ENCODE results near the gene UGCG. TPM values are rescaled to one million over a fixed set of nuclear protein-coding genes. Genes with fewer than 3 reads are reported as not detected.
"Not testable (repeated sequence)": the region's sequence is repeated elsewhere in the genome, so short reads cannot be mapped to it uniquely, and the experiment has no call there.

UGCG gene
- polyA plus RNA-seq, 1 donor, result 30.3 TPM

DNA sequence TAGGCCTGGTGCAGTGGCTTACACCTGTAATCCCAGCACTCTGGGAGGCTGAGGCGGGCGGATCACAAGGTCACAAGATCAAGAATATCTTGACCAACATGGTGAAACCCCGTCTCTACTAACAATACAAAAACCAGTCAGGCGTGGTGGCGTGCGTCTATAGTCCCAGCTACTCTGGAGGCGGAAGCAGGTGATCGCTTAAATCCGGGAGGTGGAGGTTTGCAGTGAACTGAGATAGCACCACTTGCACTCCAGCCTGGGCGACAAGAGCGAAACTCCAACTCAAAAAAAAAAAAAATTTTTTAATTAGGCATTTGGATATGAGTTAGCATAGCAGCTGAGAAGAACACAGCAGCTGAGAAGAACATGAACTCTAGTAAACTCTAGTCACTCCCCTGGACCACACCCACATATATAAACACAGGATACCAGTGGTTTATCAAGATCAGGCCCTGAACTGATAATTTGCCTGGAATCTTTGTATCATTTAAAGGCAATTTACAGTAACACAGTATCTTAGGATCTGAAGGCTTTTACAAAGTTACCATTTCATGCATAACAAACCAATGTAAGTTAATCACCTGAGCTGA lies 4.6 kb upstream of the UGCG start:
- no peak for DNase-seq

DNA sequence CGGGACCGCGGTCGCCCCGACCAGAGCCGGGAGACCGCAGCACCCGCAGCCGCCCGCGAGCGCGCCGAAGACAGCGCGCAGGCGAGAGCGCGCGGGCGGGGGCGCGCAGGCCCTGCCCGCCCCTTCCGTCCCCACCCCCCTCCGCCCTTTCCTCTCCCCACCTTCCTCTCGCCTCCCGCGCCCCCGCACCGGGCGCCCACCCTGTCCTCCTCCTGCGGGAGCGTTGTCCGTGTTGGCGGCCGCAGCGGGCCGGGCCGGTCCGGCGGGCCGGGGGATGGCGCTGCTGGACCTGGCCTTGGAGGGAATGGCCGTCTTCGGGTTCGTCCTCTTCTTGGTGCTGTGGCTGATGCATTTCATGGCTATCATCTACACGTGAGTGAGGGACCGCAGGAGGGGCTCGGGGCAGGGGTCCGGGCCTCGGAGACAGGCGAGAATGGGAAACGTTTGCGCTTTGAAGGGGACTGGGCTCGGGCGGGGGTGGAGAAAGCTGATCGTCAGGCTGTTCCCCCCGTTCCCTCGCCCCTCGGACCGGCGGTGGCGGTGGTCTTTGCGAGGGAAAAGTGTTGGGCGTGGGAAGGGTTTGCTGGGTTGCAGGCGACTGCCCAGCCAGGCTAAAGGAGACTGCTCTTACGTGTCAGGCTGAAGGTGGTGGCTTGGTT lies 457 bp downstream of the UGCG start:
- peak; percentile 86 for DNase-seq

DNA sequence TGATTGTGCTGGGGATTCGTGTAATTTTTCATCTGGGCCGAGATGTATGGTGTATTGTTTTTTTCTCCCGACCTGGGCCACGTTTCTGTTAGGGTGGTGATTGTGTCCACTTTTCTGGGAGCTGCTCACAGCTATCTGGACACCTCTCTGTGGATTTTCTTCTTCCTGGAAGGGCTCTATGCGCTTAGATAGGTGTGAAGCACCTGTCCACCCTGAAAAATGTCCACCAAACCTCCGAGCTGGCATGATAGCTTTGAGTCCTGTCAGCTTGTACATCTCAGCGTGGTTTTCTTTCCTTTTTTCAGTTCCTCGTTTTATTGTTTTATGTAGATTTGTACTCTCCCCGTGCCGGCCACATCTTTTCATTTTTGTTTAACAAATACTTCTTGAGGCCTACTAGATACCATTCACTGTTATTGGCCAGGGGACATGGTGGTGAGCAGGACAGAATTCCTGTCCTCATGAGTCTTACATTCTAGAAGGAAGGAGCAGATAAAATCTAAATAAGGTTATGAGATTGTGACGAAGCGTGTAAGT lies 1.1 kb downstream of the UGCG start:
- DNase-seq, result no peak

DNA sequence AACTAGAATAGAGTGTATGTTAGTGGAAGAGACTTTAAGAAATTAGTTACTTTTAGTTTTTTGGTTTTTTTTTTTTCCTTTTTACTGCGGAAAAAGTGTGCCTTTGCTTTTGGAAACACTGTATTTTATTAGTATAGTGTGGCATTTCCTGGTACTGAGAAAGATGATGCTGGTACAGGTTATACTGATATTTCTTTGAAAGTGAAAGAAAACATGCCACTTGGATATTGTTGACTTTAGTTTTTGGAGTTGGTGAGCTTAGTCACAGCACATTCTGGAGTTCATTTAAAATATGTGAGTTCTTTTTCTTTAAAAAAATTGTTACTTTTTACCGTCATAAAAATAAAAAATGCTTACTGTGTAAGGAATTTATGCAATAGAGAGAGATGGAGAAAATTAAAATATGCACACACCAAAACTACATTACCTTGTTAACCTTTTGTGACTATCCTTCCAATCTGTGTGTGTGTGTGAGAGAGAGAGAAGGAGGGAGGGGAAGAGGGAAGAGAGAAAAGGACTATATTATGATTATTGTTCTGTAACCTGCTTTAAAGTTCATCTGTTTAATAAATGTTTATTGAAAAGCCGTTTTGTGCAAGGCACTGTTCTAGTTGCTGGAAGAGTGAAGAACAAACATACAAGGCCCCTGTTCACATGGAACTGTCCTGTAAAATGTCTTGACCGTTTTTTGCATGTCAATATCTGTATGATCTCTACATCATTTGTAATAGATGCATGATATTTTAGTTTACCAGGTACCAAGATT lies 1.9 kb downstream of the UGCG start:
- DNase-seq, result no peak

DNA sequence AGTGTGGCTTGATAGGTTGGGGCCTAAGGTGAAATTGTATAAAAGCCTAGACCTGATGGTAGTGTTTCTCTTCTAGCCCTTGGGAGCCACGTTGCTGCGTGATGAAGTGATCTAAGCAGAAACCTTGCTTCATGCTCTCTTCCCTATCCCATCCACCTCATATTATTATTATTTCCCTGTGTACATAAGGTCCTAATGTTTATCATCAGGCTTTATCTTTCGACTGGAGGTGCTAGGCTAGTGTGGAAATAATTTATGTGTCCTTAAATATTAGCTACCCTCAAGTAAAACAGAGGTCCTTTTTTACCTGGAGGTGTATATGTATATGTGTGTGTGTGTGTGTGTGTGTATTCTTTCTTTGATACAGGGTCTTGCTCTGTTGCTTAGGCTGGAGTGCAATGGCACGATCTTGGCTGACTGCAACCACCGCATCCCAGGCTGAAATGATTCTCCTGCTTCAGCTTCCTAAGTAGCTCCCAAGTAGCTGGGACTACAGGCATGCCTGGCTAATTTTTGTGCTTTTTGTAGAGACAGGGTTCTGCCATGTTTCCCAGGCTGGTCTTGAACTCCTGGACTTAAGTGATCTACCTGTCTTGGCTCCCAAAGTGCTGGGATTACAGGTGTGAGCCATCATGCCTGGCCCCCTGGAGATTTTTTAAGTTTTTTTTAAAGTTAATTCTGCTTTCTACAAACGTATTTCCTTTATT lies 3.7 kb downstream of the UGCG start:
- DNase-seq, result no peak

DNA sequence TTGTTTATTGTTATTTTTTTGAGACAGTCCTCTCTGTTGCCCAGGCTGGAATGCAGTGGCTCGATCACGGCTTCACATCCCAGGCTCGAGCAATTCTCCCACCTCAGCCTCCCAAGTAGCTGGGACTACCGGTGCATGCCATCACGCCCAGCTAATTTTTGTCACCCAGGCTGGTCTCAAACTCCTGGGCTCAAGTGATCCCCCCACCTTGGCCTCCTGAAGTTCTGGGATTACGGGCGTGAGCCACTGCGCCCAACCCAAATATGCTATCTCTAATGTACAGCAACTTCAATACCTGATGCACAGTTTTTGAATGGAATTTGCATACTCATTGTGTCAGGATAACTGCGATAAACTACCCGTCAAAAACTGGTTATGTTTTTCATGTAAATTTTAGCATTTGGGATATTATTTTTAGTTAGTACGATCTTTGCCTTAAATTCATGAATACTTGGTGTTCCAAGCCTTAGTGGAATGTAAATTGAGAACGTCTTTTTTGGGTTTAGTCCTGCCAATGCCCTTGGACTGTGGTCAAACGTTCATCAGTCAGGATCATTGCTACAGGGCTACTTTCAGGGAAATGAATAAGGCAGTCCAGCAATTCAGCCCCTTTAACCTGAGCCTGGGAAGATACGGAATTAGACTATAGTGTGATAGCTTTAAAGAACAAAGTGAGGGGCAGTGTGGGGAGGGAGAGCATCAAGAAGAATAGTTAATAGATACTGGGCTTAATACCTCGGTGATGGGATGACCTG lies 4.4 kb downstream of the UGCG start:
- DNase-seq, result no peak

DNA sequence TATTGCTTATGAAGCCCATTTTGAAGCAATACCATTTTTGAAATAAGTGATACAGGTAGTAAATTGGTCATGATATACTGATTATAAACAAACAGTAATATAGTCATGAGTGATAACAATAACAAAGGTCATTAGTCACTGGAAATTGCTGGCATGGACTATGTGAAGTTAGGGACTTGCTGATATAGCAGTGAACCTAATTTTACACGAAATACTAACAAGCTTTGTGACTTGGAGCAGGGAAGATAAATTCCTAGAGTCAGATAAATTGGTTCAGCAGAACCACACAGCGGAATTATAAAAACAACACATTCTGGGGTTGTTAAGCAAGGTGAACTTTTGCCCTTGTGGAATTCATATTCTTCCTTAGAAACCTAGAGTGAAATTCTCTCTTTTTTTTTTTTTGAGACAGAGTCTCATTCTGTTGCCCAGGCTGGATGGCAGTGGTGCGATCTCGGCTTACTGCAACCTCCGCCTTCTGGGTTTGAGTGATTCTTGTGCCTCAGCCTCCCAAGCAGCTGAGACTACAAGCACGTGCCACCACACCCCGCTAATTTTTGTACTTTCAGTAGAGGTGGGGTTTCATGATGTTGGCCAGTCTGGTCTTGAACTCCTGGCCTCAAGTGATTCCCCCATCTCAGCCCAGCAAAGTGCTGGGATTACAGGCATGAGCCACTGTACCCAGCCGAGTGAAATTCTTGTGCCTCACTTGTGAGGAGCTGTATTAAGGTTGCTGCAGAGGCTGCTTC lies 6.0 kb downstream of the UGCG start:
- no peak for DNase-seq

DNA sequence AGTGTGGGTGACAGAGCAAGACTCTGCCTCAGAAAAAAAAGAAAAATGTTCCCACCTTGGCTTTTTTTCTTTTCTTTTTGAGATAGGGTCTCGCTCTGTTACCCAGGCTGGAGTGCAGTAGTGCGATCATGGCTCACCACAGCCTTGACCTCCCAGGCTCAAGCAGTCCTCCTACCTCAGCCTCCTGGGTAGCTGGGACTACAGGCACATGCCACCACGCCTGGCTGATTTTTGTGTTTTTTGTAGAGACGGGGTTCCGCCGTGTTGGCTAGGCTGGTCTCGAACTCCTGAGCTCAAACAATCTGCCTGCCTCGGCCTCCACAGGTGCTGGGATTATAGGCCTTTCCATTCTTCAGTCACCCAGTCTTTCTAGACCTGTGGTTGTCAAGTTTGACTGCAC lies 6.9 kb downstream of the UGCG start:
- DNase-seq, result not testable (repeated sequence)

DNA sequence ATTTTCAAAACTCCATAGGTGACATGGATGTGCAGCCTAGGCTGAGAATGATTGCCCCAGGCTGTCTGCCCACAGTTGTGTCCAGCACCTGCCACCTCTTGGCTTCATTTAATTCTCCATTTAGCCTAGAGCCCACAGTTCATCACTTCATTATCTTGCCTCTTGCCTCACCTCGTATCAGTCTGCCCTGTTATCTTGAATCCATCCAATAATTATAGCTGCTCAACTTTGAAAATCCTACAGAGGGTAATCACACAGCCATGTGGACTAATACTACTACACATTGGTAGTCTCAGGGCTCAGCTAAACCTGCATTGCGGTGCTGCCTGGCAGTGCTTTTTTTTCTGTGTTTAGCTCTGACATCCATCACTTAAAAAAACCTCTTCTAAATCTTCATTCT lies 7.4 kb downstream of the UGCG start:
- DNase-seq, result no peak

DNA sequence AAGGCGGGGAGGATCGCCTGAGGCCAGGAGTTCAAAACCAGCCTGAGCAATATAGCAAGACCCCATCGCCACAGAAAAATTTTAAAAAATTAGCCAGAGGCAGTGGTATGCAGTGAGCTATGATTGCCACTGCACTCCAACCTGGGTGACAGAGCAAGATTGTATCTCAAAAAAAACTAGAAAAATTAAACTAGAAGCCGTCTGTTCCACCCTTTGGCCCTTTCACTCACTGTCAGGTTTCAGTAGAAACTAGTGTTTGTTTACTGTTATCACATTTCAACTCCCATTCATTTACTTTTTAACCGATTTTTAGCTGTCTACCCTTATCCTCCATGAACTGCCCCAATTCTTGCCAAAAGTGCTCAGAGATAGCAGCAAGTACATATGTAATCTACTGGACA lies 8.3 kb downstream of the UGCG start:
- DNase-seq, result no peak

DNA sequence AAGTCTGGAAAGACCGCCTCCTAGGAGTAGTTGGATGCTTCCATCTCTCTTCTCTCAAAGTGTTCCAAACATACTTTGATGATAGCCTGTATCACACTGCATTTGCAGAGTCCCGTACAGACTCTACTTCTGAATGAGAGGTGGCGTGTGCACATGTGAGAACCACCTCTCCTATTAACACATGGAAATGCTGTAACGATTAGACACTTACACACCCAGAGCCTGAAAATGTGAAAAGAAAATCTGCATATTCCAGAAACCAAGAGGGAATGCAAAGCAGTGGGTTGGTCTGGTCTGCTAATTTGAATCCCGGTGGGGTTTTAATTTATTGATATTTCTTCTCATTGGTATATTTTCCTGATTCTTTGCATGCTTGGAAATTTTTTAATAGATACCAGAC lies 10.5 kb downstream of the UGCG start:
- no peak for DNase-seq

DNA sequence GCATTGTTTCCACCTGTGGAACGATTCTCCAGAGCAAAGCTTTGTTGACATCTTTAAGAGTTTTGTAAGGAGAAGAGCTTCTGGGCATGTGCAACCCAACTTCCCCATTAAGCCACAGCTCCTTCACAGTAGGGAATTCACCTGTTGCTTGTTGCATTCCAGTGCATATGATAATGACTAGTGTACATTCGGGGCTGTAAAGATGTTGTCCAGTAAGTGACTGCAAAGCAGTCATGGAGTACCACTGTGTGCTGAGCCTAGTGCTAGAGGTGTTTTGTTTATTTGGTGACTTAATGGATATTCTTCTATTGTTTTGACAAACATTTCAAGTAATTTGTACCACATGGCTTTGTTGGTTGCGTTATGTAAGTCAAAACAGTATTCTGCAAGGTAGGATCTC lies 12.8 kb downstream of the UGCG start:
- no peak for DNase-seq

DNA sequence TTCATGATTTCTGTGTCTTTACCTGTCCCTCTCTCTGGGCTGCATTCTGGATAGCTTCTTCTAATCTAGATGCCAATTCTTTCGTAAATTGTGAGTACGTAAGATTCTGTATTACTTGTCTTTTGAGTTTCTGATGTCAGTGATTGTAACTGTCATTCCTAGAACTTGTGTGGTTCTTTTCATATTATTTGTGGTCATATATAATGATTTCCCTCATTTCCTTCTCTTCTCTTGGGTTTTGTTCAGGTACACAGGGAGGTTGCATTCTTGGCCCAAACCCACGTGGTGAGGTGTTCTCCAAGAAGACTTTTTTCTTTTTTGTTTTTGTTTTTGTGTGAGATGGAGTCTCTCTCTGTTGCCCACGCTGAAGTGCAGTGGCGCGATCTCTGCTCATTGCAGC lies 13.8 kb downstream of the UGCG start:
- DNase-seq, result no peak

DNA sequence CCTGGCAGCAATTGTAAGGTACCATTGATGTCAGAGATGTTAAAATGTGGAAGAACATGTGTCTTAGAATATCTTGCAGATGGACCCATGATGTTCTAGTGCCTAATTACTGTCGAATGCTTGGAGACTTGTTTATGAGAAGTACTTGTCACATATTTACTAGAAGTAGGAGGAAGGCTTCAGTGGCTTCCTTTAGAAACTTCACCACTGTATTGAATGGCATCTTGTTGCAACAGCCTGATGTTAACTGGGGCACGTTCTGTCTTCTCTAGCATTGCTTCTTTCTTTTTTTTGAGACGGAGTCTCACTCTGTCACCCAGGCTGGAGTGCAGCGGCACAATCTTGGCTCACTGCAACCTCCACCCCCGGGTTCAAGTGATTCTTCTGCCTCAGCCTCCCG lies 16.5 kb downstream of the UGCG start:
- DNase-seq, result no peak

DNA sequence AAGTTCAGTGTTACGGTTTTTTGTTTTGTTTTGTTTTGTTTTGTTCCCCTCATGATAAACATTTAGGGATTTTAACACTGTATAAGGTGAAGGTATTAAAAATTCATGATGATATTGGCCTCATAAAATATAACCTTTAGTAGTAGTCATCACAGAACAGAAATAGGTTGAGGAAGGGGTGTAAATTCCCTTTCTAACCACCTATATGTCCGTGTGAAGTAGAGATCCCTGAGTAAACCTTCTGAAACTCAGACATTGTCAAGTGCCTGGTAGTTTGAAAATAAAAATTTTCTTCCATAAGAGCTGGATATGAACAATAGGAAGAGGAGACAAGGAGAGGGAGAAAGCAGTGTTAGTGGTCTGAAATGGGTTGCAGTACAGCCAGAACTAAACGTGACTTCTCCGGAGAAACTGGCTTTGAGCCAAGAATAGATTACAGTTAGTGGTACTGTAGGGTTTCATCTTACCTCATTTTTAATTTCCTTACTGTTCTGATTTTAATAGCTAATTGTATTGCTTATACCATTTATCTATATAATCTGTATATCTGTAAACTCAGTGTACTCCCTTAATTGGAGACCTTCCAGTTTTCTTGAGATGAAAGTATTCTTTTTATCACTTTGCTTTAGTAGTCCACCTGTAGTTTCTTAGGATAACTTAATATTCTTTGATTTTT lies 18.3 kb downstream of the UGCG start:
- DNase-seq, result no peak

DNA sequence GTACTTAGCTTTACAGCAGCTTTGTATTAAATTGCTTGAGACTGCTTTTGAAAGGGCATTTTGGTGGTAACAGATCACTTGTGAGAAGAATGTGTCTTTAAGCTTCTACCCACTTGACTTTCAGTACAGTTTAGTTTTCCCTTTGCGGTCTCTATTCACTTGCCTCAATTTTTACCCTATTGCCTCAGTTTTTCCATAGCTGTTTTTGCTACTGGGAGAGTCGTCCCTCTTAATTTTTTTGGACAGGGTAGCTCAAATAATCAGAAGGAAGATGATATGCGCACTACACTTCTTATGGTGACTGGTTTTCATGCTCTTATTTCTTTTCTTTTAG lies 18.8 kb downstream of the UGCG start:
- DNase-seq, result no peak

DNA sequence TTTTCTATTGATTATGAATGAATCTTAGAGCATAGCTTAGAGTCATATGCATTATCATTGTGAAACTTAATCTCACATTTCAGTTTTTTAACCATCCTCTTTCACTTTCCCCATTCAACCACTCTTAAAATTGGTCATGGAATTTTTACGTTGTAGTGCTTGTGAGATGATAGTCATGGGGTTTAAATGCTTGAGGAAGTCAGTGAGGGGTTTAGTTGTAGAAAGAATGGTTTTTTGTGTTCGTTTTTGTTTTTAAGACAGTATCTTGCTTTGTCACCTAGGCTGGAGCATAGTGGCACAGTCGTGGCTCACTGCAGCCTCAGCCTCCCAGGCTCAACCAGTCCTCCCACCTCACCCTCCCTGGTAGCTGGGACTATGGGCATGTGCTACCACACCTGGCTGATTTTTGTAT lies 19.6 kb downstream of the UGCG start:
- DNase-seq, result no peak

DNA sequence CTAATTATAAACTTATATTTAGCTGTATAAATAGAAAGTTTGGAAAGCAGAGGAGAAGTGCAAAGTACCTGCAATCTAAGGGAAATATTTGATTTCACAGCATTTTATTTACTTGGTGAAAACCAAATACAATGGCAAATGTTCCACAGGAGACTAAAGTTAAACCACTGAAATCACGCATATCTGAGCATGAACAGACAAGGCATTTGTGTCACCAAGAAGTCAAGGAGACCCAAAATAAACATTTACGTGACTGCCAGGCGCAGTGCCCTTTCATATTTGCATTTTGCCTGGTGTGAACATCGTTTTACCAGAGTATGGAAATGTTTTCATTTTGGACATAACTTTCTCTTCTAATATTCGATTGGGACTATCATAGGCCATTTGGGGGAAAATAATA lies 20.6 kb downstream of the UGCG start:
- no peak for DNase-seq

DNA sequence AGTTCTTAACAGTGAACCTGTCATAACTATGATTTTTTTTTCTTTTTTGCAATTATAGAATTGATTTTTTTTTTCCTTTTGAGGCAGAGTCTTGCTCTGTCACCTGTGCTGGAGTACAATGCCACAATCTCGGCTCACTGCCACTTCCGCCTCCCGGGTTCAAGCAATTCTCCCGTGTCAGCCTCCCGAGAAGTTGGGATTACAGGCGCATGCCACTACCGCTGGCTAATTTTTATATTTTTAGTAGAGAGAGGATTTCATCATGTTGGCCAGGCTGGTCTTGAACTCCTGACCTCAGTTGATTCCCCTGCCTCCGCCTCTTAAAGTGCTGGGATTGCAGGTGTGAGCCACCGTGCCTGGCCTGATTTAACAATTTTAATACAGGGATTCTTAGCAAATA lies 21.4 kb downstream of the UGCG start:
- DNase-seq, result no peak

DNA sequence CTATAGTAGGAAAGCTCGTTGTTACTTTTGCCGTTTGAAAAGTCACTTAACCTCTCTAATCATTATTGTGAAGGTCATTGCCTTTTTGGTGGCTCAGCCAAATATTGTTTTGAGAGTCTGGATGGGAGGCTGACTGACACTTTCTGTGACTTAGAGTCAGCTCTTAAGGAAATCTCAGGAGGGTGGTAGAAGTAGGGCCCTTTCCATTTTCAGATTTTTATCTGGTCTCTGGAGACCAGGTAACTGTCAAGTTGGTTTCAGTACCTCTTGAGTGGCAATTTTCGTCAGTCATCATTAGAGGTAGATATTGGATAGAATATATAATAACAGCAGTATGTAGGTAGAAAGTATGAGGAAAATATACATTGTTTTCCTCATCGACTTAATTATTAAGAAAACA lies 23.3 kb downstream of the UGCG start:
- no peak for DNase-seq

DNA sequence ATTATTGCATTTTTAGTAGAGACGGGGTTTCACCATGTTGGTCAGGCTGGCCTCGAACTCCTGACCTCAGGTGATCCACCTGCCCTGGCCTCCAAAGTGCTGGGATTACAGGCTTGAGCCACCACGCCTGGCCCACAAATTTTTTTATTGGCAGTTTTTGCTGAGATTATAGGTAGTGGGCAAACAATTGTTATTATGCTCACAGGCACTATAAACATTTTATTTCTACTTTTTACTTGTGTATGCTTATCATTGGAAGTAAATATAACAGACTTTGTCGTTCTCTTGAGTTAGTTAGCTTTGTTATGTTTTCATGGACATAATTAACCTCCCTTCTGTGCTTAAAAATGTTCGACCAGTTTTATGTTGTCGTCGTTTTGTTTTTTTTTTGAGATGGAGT lies 23.9 kb downstream of the UGCG start:
- no peak for DNase-seq
